Astrocyte of the spinal cord (primary cell): ENCODE measurements around the gene ARHGAP4.

Experiments used
- DNase-seq: peaks from one replicate; pipeline ENCODE4 v3.0.0; 2011; ENCODE audit warnings: low read depth, low spot score
- H3K4me3 ChIP-seq: 2 replicates; pipeline ENCODE4 v1.5.1; 2011; ENCODE audit warnings: low read depth, mild to moderate bottlenecking, low read length, moderate library complexity
- CTCF ChIP-seq: IDR thresholded peaks from 2 replicates; pipeline ENCODE4 v1.5.1; 2012; ENCODE audit warnings: low read depth, mild to moderate bottlenecking, low read length, inconsistent platforms
- in situ Hi-C: cut with HindIII; loops from 2 replicates; pipeline ENCODE4 v1.10.0; 2017; ENCODE audit warnings: low sequenced_read_pairs

ARHGAP4 gene

GRCh38 chrX:153963546-153963945 lies 37.5 kb upstream of the ARHGAP4 start:
- TF ChIP-seq CTCF = no peak
- in situ Hi-C loops = no loop called here
- no peak for DNase-seq
- no peak overlapping the region for H3K4me3 ChIP-seq

DNA sequence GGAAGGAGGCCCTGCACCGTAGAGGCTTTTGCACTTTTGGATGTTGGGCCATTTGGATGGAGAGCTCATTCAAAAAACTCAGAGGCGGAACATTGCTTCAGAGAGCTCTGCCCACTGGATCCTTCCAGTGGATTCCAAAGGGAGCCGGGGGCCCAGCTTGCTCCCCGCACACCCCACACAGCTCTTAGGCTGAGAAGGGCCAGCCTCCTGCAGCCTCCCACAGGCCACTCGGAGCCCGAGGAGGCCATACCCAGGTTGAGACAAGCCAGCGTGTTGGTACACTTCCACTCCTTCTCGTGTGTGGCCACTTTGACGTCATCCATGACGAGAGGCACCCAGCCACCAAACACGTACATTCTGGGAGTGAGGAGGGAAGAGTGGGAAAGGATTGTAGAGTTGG lies 35.2 kb upstream of the ARHGAP4 start:
- H3K4me3 ChIP-seq = no peak overlapping the region
- in situ Hi-C loops = no loop called here
- no peak for TF ChIP-seq CTCF
- DNase-seq = no peak

GRCh38 chrX:153960786-153961185 lies 34.7 kb upstream of the ARHGAP4 start:
- in situ Hi-C loops = no loop called here
- no peak for TF ChIP-seq CTCF
- no peak for DNase-seq
- H3K4me3 ChIP-seq = no peak overlapping the region

GRCh38 chrX:153960077-153960476 lies 34.0 kb upstream of the ARHGAP4 start:
- H3K4me3 ChIP-seq = no peak overlapping the region
- in situ Hi-C loops = no loop called here
- DNase-seq = no peak
- TF ChIP-seq CTCF = no peak

- DNase-seq = no peak
- in situ Hi-C loops = no loop called here
- H3K4me3 ChIP-seq = no peak overlapping the region
- TF ChIP-seq CTCF = no peak
Observed at GRCh38 chrX:153959649-153960048, 33.6 kb upstream of the ARHGAP4 start.

DNA sequence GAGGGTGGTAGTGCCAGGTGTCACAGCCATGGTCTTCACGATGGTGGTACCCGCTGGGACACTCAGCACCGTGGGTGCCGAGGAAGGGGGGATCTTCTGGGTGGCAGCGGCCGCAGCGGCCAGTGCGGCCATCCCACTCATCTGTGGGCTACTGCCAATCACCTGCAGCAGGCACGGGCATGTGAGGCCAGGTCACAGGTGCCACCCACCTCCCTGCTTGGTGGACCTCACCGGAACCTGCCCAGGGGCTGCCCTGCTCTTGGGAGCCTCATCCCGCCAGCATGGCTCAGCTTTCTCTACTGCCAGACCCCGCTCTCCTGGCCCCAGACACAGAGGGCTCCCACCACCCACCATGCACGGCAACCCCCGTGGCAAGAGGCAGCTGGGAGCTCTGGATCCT lies 32.5 kb upstream of the ARHGAP4 start:
- in situ Hi-C loops = no loop called here
- DNase-seq = no peak
- H3K4me3 ChIP-seq = no peak overlapping the region
- TF ChIP-seq CTCF = no peak

DNA sequence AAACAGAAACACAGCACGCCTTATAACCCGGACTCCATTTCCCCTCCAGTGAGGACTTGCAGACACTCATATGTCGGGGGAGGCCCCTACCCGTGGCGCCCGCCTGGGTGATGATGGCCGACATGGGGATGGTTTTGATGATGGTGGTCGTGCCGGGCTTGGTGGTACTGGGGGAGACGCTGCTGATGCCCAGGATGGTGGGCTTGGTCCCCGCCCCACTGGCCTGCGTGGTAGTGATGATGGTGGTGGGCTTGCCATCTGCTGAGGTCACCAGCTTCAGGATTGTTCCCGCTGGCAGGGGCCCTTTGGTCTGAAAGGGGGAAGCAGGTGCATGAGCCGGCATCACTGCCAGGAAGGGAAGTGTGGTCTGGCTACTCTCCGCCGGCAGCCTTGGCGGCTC lies 31.2 kb upstream of the ARHGAP4 start:
- no peak overlapping the region for H3K4me3 ChIP-seq
- DNase-seq = no peak
- in situ Hi-C loops = no loop called here
- TF ChIP-seq CTCF = no peak
